HepG2 (cell line): ENCODE data around the gene SMAD7. TPM values are rescaled to one million over a fixed set of nuclear protein-coding genes. Genes with fewer than 3 reads are reported as not detected.

ENCODE experiments used
- ATRX ChIP-seq: sonication (generic); formaldehyde crosslinking; IDR thresholded peaks from 2 replicates; pipeline ENCODE4 v1.4.0; 2020; ENCODE audit warnings: missing genetic modification reagents, borderline replicate concordance
- CENPX ChIP-seq: sonication (generic); formaldehyde crosslinking; IDR thresholded peaks from 2 replicates; pipeline ENCODE4 v1.9.0; 2021; ENCODE audit warnings: mild to moderate bottlenecking, missing genetic modification reagents, moderate library complexity
- FOXA1 ChIP-seq, 2 experiments: fragments of 450-650 bp in 1 of 2; sonication (generic) in 1 of 2; formaldehyde crosslinking in 1 of 2; IDR thresholded peaks; 2 replicates each; pipeline versions ENCODE4 v1.4.0 to v1.6.1; 2016 to 2020; ENCODE audit warnings: missing genetic modification reagents in 1 of 2
- GABPB1 ChIP-seq: IDR thresholded peaks from 2 replicates; pipeline ENCODE4 v1.6.1; 2016; ENCODE audit warnings: mild to moderate bottlenecking, missing genetic modification reagents, moderate library complexity, missing compliant biosample characterization
- HCFC1 ChIP-seq: fragments of 150-350 bp; IDR thresholded peaks from 2 replicates; pipeline ENCODE4 v1.6.1; 2014; ENCODE audit warnings: low read depth, low read length
- JDP2 ChIP-seq: sonication (generic); formaldehyde crosslinking; IDR thresholded peaks from 2 replicates; pipeline ENCODE4 v1.8.1; 2022; ENCODE audit warnings: missing genetic modification reagents, borderline replicate concordance
- ONECUT2 ChIP-seq: sonication (generic); formaldehyde crosslinking; IDR thresholded peaks from 2 replicates; pipeline ENCODE4 v1.4.0; 2020; ENCODE audit warnings: missing genetic modification reagents
- PCBP2 ChIP-seq: fragments of 200-400 bp; formaldehyde crosslinking; optimal IDR thresholded peaks from 2 replicates; pipeline ENCODE3; 2018; ENCODE audit warnings: low read length, low read depth; ENCODE audit not compliant: poor library complexity, severe bottlenecking
- PITX1 ChIP-seq: sonication (generic); formaldehyde crosslinking; IDR thresholded peaks from 2 replicates; pipeline ENCODE4 v1.5.1; 2020; ENCODE audit warnings: mild to moderate bottlenecking, missing genetic modification reagents
- RERE ChIP-seq: IDR thresholded peaks from 2 replicates; pipeline ENCODE4 v1.6.1; 2016; ENCODE audit warnings: low read depth, missing genetic modification reagents, missing compliant biosample characterization
- SIN3A ChIP-seq: IDR thresholded peaks from 2 replicates; pipeline ENCODE4 v1.6.1; 2011; ENCODE audit warnings: low read depth, mild to moderate bottlenecking, control low read depth, low read length, borderline replicate concordance
- TEAD3 ChIP-seq: optimal IDR thresholded peaks from 2 replicates; pipeline ENCODE3; 2016; ENCODE audit warnings: borderline replicate concordance
- ZC3H4 ChIP-seq: sonication (generic); formaldehyde crosslinking; IDR thresholded peaks from 2 replicates; pipeline ENCODE4 v1.4.0; 2020; ENCODE audit warnings: missing genetic modification reagents, borderline replicate concordance
- ZNF251 ChIP-seq: sonication (generic); formaldehyde crosslinking; IDR thresholded peaks from 2 replicates; pipeline ENCODE4 v1.9.0; 2021; ENCODE audit warnings: mild to moderate bottlenecking, missing genetic modification reagents
- ZNF292 ChIP-seq: sonication (generic); formaldehyde crosslinking; IDR thresholded peaks from 2 replicates; pipeline ENCODE4 v1.8.1; 2022; ENCODE audit warnings: mild to moderate bottlenecking, low read depth, missing genetic modification reagents, borderline replicate concordance
- ZNF329 ChIP-seq: sonication (generic); formaldehyde crosslinking; IDR thresholded peaks from 2 replicates; pipeline ENCODE4 v1.9.0; 2021; ENCODE audit warnings: low read depth, mild to moderate bottlenecking, missing genetic modification reagents
- ZNF781 ChIP-seq: sonication (generic); formaldehyde crosslinking; IDR thresholded peaks from 2 replicates; pipeline ENCODE4 v1.5.1; 2020; ENCODE audit warnings: borderline replicate concordance, mild to moderate bottlenecking, missing genetic modification reagents; ENCODE audit errors: not compliant biosample characterization
- ZSCAN22 ChIP-seq: sonication (generic); formaldehyde crosslinking; IDR thresholded peaks from 2 replicates; pipeline ENCODE4 v1.4.0; 2020; ENCODE audit warnings: mild to moderate bottlenecking, missing genetic modification reagents
- ZSCAN29 ChIP-seq: sonication (generic); formaldehyde crosslinking; conservative IDR thresholded peaks from 2 replicates; pipeline ENCODE4 v1.4.0; 2020; ENCODE audit warnings: mild to moderate bottlenecking, missing genetic modification reagents
- polyA plus RNA-seq, 8 experiments: library from polyadenylated mRNA; depleted of rRNA in 3 of 8; stranded (reverse) in 7 of 8; unstranded in 1 of 8; fragments of >200 nt; fragmentation: Illumina TruSeq in 4 of 8; extraction: Trizol in 4 of 8; gene quantifications; 2 replicates each; pipeline versions ENCODE4 v1.2.1 to v1.2.3, GENCODE V29; 2011 to 2016; ENCODE audit warnings: low read depth in 4 of 8, missing spikeins in 1 of 8, mixed read lengths in 1 of 8; ENCODE audit not compliant: insufficient read depth in 1 of 8
- total RNA-seq, 5 experiments: library from RNA; depleted of rRNA; stranded (reverse); fragments of >200 nt; fragmentation: Illumina TruSeq; extraction: Trizol; gene quantifications; 2 replicates each; pipeline ENCODE4 v1.2.3, GENCODE V29; 2016; ENCODE audit warnings: low read depth in 1 of 5
- TF ChIP-seq, protein P1 (sequence below): sonication (generic); formaldehyde crosslinking; IDR thresholded peaks from 2 replicates; pipeline ENCODE4 v1.4.0; 2020; ENCODE audit warnings: missing genetic modification reagents

Gene SMAD7
- total and polyA plus RNA-seq, 2 of the 13 experiments (the other 11 are each of a cell fraction or from before 2014, with no cell fraction given) = 17.4 to 24.7 TPM

DNA sequence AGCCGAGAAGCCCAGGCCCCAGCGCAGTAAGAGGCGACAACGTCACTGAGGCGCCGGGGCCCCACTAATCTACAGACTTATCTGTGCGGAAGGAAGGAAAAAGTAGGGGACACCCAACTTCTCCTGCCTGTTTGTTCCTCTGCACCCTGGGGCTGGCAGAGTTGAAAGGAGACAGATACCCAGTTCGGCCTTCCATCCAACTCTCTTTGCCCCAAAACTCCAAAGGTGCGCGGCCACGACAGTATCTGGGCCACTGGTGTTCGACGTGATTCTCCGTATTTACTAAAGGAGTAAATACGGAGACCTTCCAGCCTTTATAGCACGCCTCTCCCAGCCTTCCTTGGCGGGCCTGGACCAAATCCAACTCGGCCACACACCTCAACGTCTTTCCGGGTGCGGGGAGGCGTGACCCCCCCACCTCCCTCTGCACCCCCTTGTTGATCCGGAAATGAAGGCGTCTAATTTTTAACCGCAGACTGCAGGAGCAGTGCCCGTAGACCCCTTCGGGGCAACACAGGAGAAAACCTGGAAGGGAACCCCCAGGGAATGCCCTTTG, 1.6 kb downstream of the SMAD7 start (continued):
- TF ChIP-seq, protein P1, sequence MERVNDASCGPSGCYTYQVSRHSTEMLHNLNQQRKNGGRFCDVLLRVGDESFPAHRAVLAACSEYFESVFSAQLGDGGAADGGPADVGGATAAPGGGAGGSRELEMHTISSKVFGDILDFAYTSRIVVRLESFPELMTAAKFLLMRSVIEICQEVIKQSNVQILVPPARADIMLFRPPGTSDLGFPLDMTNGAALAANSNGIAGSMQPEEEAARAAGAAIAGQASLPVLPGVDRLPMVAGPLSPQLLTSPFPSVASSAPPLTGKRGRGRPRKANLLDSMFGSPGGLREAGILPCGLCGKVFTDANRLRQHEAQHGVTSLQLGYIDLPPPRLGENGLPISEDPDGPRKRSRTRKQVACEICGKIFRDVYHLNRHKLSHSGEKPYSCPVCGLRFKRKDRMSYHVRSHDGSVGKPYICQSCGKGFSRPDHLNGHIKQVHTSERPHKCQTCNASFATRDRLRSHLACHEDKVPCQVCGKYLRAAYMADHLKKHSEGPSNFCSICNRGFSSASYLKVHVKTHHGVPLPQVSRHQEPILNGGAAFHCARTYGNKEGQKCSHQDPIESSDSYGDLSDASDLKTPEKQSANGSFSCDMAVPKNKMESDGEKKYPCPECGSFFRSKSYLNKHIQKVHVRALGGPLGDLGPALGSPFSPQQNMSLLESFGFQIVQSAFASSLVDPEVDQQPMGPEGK (CRISPR knock-in tag) = peak; percentile 77
- no peak for TF ChIP-seq JDP2
- no peak for TF ChIP-seq ZNF781 (CRISPR knock-in tag)
- peak; percentile 35; the same call in 1 of the 2 replicates for TF ChIP-seq ZC3H4 (CRISPR knock-in tag)
- TF ChIP-seq ZNF251 (CRISPR knock-in tag) = no peak
- no peak for TF ChIP-seq CENPX
- TF ChIP-seq GABPB1 (CRISPR knock-in tag) = no peak
- no peak for TF ChIP-seq ZSCAN22
- TF ChIP-seq HCFC1 = no peak
- no peak for TF ChIP-seq TEAD3 (CRISPR knock-in tag)
- TF ChIP-seq ATRX (CRISPR knock-in tag) = no peak
- peak; percentile 9; the same call in 1 of the 2 replicates for TF ChIP-seq ZSCAN29 (CRISPR knock-in tag)
- TF ChIP-seq ZNF329 = no peak
- TF ChIP-seq PITX1 (CRISPR knock-in tag) = no peak
- no peak for TF ChIP-seq PCBP2
- no peak for TF ChIP-seq RERE (CRISPR knock-in tag)
- TF ChIP-seq ZNF292 (CRISPR knock-in tag) = no peak
- TF ChIP-seq SIN3A = peak; percentile 33; the same call in 1 of the 2 replicates
- no peak for TF ChIP-seq FOXA1 (IDR thresholded peaks at IDR 0.05)
- peak; percentile 5; the same call in 1 of the 2 replicates for TF ChIP-seq FOXA1 (CRISPR knock-in tag; IDR thresholded peaks at IDR 0.05)
- no peak for TF ChIP-seq ONECUT2 (CRISPR knock-in tag)
